Activated T-cell treated with anti-CD3 and anti-CD28 coated beads for 4 hours (primary cell): ENCODE measurements around the gene ZC3H11A.
A peak's percentile ranks its signal among the peaks of the same experiment; 100 is the strongest.
"Not testable (repeated sequence)": the region's sequence is repeated elsewhere in the genome, so short reads cannot be mapped to it uniquely, and the experiment has no call there.

Source experiments
- DNase-seq: peaks from one replicate; pipeline ENCODE4 v3.0.0-alpha.2; 2020

ZC3H11A gene

DNA sequence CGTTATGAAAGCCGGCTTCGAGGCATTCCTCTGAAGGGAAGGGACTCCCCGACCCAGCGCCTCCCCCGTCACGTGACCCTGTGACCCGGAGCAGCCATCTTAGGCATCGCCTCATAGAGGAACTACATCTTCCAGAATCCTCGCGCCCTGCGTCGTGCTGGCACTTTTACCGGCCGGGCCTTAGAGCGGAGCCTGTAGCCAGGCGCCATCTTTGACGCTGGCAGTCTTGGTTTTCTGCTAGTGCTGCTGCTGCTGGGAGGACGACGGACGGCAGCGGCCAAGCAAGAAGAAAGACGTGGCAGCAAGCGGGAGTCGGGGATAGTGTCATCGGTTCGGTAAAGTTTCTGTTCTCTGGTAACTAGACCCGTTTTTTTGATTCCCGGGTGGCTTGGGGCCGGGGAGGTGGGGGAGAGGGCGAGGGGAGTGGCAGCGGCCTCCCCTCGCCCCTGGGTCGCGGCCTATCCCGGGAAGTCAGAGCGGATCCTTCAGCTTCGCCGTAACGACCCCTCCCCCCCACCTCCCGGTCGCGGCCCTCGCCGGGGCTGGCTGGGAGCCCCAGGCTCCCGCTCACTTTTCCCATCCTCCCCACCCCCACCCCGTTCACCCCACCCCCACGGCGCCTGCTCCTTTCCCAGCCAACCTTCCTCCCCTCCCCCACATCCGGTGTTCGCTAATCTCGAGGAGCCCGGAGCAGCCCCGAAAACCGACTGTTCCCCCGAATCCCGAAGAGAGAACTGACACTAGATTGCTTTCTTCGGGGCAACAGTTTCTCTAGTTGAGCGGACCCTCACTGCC lies at the start of gene ZC3H11A, which contains the start of gene ZBED6:
ZC3H11A (plus strand) TSS at position 183 of the 795 bp plus-strand sequence. CDS start 21,448 bp downstream, outside the sequence.
ZBED6 (plus strand) TSS at position 183 of the 795 bp plus-strand sequence. CDS start 1,900 bp downstream, outside the sequence.
- DNase-seq, result peak; percentile 97

DNA sequence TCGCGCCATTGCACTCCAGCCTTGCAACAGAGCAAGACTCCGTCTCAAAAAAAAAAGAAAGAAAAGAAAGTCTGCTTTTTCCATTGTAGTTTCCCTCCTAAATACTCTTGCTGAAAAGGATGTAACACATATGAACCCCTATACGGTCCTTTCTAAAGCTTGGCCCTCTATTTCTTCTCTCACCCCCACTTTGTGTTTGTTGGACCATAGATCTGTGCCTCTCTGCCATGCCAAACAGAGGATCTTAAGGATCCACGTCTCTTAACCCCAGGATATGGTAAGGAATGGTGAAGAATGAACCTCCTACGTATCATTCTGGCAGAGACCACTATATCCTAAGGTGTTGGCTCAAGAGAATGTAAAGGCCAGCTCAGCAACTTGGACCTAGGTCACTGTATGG lies 49.1 kb upstream of the ZC3H11A start:
- DNase-seq, result no peak

DNA sequence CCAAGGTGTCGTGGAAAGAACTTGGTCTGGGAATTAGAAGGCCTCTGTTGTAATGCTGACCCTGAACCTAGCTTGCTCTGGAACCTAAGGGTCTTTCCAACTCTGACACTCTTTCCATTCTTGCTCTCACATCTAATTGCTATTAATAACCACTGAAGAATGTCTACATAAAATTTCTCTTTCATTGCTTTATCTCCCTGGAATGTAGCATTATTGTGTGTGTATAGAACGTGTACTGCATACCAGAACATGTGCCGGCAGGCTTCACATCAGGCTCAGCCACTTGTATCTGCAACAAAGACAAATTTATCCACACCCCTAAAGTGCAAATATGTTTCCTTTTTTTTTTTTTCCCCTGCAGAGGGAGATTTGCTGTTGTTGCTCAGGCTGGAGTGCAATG lies 44.4 kb upstream of the ZC3H11A start:
- no peak for DNase-seq

DNA sequence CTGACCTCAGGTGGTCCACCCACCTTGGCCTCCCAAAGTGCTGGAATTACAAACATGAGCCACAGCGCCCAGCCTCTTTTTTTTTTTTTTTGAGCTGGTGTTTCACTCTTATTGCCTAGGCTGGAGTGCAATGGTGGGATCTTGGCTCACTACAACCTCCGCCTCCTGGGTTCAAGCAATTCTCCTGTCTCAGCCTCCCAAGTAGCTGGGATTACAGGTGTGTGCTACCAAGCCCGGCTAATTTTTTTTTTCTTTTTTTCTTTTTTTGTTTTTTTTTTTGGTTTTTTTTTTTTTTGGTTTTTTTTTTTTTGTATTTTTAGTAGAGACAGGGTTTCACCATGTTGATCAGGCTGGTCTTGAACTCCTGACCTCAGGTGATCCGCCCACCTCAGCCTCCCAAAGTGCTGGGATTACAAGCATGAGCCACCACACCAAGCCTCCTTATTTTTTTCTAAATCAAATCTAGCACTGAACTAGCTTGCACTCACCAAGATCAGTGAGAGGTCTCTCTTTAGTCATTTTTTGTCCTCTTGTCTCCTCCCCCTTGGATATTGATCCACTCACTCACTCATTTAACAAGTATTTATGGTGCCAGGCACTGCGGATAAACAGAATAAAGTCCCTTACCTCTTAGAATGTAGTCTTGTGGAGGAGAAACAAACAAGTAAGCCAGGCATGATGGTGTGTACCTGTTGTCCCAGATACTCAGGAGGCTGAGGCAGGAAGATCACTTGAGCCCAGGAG lies 43.6 kb upstream of the ZC3H11A start:
- DNase-seq, result not testable (repeated sequence)

DNA sequence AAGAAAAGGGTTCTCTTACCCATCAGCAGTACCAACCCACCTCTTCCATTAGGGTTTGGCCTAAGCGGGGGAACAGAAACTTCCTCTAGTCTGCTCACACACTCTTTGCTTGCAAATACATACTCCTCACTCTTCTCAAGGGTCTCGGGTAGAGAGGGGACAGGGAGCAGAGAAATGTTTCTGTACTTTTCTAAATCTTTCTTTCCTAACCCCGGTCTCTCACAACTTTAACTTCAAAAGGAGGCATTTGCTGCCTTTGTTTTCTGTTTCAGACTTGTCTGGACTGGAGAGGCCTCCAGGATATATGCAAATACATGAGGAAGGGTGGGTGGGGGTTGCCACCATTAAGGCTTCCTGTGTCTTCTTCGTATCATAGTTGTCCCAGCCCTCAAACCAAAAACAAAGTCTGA lies 41.0 kb upstream of the ZC3H11A start:
- DNase-seq, result no peak

DNA sequence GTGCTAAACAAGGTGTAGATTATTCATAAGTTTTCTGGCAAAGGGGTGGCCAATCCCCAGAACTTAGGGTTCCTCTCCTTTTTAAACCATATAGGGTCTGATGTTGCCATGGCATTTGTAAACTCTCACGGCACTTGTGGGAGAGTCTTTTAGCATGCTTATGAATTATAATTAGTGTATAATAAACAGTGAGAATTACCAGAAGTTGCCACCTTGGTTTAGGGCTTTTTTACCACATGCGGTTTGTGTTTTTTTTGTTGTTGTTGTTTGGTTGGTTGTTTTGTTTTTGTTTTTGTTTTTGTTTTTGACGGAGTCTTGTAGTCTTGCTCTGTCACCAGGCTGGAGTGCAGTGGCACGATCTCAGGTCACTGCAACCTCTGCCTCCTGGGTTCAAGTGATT lies 39.4 kb upstream of the ZC3H11A start:
- no peak for DNase-seq

DNA sequence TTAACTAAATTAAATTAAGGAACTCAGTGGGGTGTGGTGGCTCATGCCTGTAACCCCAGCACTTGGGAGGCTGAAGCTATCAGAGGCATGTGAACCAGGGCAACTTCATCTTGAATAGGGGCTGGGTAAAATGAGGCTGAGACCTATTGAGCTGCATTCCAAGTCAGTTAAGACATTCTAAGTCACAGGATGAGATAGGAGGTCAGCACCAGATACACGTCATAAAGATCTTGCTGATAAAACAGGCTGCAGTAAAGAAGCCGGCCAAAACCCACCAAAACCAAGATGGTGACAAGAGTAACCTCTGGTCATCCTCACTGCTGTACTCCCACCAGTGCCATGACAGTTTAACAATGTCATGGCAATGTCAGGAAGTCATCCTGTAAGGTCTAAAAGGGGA lies 36.7 kb upstream of the ZC3H11A start:
- DNase-seq, result not testable (repeated sequence)

DNA sequence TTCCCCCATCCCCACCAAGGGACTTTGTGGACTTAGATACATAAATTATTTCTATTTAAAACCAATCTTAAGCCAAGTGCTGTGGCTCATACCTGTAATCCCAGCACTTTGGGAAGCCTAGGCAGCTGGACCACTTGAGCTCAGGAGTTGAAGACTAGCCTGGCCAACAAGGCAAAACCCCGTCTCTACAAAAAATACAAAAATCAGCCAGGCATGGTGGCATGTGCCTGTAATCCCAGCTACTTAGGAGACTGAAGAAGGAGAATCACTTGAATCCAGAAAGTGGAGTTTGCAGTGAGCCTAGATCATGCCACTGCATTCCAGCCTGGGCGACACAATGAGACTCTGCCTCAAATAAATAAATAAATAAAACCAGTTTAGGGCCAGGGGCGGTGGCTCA lies 34.9 kb upstream of the ZC3H11A start:
- no peak for DNase-seq

DNA sequence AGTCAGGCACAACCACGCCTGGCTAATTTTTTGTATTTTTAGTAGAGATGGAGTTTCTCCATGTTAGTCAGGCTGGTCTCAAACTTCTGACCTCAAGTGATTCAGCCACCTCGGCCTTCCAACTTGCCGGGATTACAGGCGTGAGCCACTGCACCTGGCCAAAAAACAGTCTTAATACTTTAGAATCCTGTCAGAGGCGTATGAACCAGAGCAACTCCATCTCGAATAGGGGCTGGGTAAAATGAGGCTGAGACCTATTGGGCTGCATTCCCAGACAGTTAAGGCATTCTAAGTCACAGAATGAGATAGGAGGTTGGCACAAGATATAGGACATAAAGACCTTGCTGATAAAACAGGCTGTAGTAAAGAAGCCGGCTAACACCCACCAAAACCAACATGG lies 33.5 kb upstream of the ZC3H11A start:
- DNase-seq, result not testable (repeated sequence)

DNA sequence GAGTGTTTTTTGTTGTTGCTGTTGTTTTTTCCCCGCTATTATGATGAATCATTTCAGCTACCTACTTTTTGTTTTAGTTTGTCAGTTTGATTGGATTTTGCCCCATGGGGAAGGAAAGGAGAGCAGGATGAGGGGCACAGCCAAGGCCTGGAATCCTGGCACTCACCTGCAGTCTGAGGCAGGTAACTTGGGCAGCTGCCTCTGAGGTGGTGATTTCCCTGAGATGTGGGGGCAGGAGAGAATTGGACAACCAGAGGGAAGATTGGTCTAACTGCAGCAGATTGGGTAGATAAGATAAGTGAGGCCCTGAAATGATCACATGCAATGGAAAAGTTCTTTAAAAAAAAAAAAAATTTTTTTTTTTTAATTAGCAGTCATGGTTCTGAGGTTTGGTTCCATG lies 31.9 kb upstream of the ZC3H11A start:
- no peak for DNase-seq

DNA sequence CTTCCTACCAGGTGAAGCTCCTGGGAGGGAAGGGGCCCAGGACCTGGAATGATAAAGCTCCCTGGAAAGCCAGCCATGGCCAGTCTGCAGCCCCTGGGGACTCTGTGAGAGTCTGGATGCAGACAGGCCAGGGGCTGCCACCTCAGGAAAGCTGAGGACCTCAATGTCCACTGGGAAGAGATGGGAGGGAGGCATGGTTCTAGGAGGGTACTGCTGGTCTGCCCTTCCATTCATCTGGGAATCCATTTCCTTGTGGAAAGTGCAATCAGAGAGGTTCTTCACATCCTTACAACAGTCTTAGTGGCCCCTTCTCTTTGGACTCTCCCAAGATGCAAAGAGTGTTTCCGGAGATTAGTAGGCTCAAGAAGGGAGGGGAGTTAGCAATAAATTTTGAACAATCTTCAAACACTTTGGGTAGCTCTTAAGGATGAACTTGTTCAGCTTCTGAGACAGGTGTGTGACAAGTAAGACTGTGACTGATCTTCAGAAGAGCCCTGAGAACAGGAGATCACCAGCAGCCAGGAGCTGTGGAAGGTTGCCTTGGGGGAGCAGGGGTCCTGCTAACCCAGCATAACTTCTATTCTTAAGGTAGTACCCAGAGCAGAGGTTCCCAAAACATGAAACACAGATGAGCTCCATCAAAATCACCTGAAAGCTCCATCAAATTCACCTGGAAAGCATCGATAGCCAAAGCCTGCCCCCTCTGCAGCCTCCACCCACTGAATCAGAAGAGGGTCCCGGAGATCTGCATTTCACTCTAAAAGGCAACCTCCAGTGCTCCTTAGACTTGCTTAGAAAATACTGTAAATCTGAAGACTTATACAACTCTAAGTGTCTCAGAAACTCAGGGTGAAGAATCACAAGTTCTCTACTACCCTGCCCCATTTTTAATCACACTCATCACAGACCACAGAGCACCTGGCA lies 31.1 kb upstream of the ZC3H11A start:
- DNase-seq, result no peak

DNA sequence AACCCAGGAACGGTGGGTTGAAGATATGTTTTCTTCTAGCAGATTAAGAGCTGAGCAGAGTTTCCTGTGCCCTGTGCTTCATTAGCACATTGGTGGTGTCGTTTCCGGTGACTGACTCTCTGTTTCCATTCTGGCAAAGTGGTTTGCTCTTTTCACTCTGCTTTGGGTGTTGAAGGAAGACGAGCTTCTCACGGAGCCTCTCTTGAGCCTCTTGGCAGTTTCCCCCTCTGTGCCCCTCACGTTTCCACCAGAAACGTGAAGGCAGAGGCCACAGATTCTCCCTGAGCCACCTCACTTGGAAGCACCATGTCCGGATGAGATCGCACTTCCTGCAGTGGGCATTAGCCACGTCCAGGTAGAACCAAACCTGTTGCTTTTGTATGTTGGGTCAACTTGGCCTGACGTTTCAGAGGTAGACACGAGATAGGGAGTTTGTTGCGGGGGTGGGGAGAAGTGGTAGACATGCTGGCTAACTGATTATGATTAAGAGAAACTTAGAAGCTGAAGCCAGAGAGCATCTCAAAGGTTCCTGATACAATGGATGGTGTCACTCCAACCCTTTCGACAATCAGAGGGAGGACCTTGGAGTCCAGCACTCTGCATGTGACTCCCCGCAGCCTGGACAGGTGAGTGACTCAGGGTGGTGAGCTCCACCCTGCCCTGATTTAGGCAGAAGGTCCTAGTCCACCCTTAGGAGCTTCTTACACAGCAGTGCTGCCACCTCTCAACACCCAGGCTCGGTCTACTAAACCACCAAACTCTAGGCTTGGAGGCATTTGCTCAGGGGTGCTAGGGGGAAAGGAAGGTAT lies 30.2 kb upstream of the ZC3H11A start, which contains the start of gene LAX1:
LAX1 (plus strand) TSS at position 155 of the 809 bp plus-strand sequence; CDS start at position 538, 383 bp downstream.
- DNase-seq, result peak; percentile 72

DNA sequence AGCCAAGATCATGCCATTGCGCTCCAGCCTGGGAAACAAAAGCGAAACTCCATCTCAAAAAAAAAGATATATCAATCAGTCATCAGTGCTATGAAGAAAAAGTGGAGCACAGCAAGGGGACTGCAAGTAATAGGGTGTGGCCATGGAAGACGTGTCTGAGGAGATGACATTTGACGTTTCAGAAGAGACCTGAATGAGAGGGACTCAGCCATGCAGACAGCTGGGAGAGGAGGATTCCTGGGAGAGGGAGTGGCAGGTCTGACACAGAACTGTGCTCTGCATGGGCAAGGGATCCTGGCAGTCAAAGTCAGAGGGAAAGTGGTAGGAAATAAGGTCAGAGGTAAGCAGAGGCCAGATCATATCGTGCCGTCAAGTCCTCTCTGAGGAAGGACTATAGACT lies 27.2 kb upstream of the ZC3H11A start:
- no peak for DNase-seq

DNA sequence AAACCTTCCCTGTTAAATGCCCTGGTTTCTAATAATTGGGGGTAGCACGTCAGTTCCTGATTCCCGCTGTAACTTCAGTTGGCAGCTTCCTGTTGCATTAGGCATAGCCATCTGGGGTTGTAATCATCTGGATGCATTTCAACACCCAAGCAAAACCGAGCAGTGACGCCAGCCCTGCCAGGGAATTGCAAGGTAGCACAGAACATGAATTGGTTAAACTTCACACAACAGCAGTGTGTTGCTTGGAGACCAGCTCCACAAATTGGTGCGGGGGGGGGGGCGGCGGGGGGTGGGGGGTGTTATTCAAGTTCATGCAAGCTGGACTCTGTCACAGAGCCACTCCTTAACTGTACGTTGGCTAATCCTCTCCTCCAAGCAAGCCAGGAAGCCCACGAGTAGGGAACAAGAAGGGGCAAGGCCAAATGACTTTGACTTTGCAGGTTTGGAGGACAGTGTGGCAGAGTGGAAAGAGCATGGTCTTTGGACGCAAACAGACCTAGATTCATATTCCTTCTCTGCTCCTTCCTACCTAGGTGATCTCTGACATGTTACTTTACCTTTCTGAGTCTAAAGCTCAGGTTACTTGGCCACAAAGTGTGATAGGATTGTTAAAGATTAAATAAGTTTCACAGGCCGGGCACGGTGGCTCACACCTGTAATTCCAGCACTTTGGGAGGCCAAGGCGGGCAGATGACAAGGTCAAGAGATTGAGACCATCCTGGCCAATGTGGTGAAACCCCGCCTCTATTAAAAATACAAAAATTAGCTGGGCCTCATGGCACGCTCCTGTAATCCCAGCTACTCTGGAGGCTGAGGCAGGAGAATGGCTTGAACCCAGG lies 25.7 kb upstream of the ZC3H11A start:
- DNase-seq, result no peak

DNA sequence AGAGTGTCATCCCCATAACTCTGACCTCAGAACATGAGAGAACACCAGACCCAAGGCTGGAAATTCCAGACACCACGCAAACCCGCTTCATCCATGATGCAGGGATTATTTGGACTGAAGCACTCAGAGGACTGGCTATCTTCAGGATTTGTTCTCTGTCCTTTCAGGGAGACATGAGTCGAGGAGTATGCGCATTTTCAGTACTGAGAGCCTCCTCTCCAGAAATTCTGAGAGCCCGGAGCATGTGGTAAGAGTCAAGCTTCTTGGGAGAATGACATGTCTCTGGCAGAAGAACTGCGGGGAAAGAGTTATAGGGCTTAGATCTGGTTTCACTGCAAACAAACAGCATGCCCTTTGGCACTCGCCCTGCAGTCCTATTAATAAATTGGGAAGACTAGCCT lies 23.5 kb upstream of the ZC3H11A start:
- no peak for DNase-seq

DNA sequence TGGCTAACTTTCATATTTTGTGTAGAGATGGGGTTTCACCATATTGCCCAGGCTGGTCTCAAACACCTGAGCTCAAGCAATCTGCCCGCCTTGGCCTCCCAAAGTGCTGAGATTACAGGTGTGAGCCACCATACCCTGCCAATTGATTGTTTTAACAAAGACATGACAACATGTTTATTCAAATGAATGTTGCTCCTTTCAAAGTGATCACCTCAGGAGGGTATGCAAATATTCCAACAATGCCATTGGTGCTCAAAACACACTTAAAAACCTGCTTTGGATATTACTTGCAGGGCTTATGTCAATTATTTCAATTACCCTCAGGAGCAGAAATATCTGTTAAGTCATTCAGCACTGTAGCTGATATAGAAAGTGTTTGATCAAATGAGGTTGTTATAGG lies 22.6 kb upstream of the ZC3H11A start:
- DNase-seq, result no peak

DNA sequence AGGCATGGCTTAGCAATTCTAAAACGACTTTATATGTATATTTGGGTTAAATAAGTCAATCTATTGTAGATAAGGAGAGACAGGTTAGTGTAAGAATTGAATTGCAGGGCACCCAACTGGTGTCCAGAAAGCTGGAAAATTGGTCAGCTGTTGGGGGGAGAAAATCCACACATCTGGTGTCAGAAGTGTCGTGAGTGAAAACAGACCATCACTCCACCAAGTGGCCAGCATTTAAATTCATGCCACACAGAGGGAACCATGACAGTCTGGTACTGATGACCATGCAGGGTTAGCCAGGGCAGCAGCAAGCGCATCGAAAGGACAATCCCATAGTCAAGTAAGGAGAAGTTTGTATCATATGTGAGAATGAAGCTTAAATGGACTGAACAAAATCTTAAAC lies 18.8 kb upstream of the ZC3H11A start:
- DNase-seq, result no peak

DNA sequence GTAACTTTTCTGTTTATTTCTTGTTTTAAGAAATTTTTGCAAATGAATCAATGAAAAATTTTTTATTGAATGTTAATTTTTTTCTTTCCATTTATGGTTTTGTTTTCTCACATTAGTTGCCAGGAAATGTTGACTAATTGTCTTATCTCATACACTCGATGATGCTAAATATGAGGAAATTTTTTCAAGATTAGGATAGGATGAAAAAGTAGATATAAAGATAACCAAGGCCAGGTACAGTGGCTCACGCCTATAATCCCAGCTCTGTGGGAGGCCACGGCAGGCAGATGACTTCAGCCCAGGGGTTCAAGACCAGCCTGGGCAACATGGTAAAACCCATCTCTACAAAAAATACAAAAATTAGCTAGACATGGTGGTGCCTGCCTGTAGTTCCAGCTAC lies 17.8 kb upstream of the ZC3H11A start:
- no peak for DNase-seq

DNA sequence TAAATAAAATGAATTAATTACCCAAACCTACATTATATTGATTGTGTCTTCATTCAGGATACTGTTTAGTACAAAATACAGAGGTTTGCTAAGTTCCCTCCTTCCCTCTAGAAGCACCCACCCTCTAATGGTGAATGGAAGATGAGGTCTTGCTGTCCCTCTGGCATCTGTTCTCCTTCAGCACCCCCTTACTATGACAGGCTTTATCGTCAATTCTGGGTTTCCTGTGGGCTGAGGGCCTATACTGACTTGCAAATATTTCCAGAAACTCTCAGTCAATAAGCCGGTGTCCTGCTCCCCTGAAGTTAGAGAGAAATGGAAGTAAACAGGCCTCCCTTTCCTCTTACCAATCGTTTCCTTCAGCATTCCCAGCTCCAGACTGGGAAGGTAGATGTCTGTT lies 17.3 kb upstream of the ZC3H11A start:
- DNase-seq, result no peak

DNA sequence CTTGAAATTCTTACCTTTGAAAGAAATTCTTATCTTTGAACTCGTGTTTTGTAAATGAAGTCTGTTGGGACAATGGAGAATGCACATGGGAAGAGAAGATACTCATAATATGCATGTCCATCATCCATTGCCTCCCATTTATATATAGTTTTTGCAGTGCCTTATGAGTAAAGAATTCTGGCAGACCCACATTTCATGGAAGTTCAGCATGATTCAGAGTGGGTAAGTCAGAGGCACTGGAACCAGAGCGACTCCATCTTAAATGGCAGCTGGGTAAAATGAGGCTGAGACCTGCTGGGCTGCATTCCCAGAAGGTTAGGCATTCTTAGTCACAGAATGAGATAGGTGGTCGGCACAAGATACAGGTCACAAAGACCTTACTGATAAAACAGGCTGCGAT lies 16.6 kb upstream of the ZC3H11A start:
- no peak for DNase-seq

DNA sequence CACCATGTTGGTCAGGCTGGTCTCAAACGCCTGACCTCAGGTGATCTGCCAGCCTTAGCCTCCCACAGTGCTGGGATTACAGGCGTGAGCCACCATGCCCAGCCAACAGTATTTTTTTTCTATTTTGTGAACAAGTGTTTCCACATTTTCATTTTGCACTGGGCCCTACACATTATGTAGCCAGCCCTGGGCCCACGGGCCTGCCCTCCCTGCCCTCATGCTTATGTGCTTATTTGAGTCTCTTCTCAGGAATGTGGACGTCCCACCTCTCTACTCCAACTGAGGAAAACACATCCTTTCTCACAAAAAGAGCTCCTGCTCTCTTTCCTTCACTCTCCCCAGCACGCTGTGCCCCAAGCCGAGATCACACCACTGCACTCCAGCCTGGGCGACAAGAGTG lies 13.5 kb upstream of the ZC3H11A start:
- no peak for DNase-seq
